HG03095 (cell line): ENCODE measurements around the gene TTC39C.

ENCODE experiments used
- ATAC-seq: cut with Tn5 transposase; IDR thresholded peaks from one replicate; pipeline ENCODE4 v1.9.1; 2021; ENCODE audit warnings: moderate library complexity; ENCODE audit not compliant: unreplicated experiment

TTC39C gene

DNA sequence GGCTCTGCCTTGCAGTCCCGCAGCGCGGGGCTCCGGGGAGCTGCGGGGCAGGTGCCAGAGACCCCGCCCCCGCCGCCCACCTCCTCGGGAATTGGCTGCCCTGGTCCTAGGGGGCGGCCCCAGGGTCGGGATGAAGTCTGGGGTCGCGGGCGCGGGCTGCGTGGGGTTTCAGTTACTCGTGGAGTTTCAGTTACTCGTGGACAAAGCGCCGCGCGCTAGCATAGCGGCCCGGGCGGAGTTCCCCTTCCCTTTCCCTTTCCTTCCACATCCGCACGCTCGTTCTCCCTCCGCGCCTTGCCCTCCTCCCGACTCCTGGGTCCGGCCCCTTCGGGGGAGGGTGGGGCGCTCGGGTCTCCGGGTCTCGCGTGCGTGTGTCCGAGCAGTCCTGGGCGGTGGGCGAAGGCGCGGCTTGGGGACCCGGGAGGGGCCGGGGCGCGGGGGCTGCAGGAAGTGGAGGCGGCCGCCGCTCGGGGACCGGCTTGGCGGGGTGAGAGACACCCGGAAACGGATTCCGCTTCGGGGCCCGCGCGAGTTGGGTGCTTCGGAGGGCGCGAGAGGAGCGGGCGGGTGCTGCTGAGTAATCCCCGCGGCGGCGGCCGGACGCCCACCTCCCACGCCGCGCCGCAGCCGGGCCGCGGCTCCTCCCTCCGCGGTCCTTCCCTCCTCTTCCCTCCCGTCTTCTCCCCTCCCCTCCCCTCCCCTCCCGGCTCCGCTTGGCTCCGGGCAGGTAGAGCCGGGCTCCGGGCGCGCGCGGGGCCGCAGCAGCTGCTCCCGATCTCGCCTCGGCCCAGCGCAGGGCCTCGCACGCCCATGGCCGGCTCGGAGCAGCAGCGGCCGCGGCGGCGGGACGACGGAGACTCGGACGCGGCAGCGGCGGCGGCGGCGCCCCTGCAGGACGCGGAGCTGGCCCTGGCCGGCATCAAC, at the start of gene TTC39C:
Gene TTC39C, plus strand, starts transcription at position 693 of the 924 bp plus-strand sequence. Its CDS starts 118 bp downstream, at position 811.
- peak; percentile 30 for ATAC-seq

- ATAC-seq, result no peak
Observed at GRCh38 chr18:23966909-23967308, 47.6 kb upstream of the TTC39C start.

DNA sequence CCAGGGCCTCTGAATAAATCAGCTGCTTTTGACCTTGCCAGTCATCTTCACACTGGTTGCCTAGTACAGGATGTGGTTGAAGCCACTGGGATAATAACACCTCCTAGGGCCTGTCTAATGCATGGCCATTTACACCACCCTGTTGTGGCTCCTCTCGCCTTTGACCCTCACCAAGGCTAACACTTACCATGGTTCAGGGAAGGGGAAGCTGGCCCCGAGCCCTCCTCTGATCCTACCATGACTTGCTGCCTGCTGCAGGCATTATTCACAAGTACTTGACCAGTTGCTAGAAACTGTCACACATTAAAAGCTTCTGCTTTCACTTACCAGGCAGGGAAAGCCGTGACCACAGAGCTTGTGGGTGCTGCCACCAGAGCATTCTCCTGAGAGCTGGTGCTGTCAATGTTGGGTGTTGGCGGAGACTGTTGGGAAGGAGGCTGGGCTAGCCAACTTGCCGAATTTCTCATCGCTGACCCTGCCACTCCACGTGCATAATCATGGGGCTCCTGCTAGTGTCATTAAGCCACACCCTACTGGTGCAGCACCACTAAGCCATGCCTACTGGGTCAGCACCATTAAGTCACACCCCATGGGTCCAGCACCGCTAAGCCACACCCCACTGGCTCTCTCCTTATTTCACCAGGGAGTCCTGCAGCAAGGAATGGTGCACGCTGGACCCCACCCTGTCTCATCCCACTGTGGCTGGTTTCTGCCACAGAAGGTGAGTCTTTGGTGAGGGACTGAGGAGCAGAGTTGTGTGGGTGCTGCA, 47.0 kb upstream of the TTC39C start:
- ATAC-seq, result no peak

- no peak for ATAC-seq
Observed at GRCh38 chr18:23968638-23969604, 45.6 kb upstream of the TTC39C start.

DNA sequence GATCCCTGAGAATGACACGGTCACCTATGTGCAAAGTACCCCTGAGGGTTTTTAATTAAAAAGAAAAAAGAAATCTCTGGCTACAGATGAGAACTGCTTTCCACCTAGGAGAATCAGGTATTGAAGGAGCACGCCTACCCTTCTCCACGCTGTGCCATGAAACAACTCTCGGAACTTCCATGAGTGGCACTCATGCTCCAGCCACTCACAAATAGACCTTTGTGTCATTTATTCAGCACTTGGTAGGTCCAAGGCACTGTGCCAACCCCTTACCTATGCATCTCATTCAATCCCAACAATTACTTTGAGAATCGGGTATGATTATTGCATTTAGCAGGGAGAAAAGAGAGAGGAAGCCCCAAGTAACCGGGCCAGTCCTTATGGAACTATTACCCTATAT, 44.9 kb upstream of the TTC39C start:
- no peak for ATAC-seq

DNA sequence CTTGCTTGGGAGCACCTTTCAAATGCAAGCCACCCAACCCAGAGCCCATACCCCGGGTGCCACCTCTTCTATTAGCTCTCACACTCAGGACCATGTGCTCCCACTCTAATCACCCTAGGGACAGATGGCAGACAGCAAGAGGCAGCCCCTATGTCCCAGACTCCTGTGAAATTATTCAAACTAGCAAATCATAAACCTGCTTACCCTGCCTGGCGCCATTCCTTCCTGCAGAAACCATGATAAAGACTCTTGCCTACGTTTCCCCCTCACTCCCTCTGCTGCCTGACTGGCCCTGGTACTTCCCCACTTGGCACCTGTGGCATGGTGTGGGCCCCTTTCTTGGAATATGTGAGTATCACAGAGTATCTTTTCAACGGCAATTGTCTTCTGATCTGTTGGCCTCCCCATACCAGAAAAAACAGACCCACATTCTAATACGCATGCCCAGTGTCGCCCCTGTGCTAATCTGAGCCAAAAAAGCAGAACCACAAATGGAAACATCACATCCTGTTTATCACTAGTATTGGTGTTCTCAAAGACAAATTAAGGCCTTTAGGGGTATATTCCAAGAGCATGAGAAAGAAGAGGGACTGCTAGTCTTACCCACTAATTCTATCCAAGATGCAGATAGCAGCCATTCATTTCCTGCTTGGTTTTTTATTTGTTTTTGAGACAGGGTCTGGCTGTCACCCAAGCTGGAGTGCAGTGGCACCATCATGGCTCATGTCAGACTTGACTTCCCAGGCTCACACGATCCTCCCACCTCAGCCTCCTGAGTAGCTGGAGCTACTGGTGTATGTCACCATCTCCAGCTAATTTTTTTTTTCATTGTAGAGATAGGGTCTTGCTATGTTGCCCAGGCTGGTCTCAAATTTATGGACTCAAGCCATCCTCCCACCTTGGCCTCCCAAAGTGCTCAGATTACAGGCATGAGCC, 44.1 kb upstream of the TTC39C start:
- no peak for ATAC-seq

- ATAC-seq, result no peak
Observed at GRCh38 chr18:23971097-23971440, 43.5 kb upstream of the TTC39C start.

GRCh38 chr18:23971666-23972230, 42.8 kb upstream of the TTC39C start:
- ATAC-seq, result no peak

- no peak for ATAC-seq
Observed at GRCh38 chr18:23972453-23972852, 42.1 kb upstream of the TTC39C start.

DNA sequence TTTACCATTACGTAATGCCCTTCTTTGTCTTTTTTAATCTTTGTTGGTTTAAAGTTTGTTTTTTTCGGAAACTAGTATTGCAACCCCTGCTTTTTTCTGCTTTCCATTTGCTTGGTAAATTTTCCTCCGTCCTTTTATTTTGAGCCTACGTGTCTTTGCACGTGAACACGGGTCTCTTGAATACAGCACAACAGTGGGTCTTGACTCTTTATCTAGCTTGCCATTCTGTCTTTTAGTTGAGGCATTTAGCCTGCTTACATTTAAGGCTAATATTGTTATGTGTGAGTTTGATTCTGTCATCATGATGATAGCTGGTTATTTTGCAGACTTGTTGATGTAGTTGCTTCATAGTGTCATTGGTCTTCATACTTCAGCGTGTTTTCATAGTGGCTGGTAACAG, 37.5 kb upstream of the TTC39C start:
- ATAC-seq, result no peak

GRCh38 chr18:23977719-23978483, 36.7 kb upstream of the TTC39C start:
- ATAC-seq, result no peak

DNA sequence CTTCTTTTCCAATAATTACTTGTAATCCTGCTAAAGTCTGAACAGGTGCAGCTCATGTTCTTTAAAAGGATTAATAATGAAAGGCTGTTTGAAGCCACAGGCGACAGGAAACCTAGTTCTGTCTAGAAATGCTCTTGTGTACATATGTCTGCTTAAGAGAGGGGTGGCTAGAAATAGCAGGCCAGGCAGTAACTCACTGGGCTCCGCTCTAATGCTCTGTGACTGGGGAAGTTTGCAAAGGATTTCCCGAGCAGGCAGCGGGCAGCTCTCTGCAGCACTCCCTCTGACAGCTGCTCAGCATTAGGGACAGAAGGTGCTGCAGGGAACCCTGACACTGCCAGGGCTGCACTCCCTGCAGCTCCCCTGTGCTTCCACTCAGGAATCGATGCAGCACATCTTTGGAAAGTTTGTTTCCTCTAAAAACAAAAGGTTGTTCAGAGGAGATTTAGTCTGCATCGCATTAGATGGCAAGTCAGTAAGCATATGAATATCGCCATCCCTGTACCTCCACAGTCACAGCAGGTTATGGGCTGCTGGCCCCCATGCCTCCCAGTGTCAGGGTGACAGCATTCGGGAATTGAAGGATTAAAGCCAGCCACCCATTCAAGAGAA, 33.1 kb upstream of the TTC39C start:
- peak; percentile 97 for ATAC-seq

DNA sequence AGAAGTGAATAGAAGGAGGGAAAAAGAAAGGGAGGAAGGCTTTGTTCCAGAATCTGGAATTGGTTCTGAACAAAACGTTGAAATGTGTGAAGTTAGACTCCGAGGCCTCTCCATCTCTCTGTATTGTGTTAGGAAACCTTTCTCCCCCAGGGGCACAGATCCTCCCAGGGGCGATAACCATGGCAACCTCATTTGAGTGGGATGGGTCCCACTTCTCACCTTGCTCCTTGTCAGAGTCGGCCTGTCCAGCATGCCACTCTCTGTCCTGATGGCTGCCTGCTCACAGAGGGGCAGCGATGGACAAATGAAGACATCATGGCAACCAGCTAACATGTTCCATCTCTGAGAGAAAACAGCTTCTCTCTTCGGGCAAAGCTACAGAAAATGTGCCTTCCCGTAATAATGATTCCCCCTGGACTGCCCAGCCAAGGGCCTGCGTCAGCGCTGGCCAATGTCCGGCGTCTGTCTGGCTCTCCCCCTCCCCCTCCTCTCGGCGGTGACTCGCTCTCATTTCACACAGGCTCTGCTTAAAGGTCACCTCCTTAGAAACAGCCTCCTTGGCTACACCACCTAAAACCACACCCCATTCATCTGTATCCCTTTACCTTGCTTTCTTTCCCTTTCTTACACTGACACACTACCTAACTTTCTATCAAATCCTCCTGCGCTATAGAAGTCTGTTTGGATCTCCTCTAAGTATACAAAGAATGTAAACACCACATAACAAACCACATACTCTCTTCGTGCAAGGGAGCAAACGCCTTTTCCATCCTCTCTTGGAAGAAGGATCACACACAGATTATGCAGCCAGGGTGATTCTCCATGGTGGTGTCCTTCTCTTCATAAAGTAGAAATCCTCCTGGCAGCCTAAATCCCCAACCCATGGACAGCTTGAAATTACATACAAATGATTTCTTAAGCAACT, 32.1 kb upstream of the TTC39C start:
- ATAC-seq, result no peak

DNA sequence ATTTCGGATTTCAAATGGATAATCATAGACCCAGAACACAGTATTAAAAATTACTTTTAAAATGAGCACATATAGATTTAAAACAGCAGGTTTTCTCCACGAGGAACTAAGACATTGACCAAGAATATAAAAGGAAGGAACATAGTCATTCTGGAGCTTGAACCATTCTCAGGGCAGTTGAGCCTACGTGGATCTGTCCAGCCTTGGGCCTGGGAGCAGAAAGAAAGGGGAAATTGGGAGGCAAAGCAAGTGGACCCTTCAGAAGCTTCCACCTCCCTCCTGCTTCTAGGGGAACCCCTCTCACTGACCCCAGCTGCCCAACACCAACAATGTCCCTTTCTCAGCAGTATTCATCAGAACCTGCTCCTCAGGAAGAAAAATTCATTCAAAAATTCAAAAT, 31.4 kb upstream of the TTC39C start:
- no peak for ATAC-seq

- ATAC-seq, result peak; percentile 66
Observed at GRCh38 chr18:23986600-23987359, 27.8 kb upstream of the TTC39C start.
